Activated effector memory CD4-positive, alpha-beta T cell treated with Interleukin-2 at 50 U/mL for 16 hours (primary cell): Measurements from ENCODE around the gene KIAA1614.

Experiments used
- DNase-seq: peaks from one replicate; pipeline ENCODE4 v3.0.0-alpha.2; 2020

The KIAA1614 gene, protein sequence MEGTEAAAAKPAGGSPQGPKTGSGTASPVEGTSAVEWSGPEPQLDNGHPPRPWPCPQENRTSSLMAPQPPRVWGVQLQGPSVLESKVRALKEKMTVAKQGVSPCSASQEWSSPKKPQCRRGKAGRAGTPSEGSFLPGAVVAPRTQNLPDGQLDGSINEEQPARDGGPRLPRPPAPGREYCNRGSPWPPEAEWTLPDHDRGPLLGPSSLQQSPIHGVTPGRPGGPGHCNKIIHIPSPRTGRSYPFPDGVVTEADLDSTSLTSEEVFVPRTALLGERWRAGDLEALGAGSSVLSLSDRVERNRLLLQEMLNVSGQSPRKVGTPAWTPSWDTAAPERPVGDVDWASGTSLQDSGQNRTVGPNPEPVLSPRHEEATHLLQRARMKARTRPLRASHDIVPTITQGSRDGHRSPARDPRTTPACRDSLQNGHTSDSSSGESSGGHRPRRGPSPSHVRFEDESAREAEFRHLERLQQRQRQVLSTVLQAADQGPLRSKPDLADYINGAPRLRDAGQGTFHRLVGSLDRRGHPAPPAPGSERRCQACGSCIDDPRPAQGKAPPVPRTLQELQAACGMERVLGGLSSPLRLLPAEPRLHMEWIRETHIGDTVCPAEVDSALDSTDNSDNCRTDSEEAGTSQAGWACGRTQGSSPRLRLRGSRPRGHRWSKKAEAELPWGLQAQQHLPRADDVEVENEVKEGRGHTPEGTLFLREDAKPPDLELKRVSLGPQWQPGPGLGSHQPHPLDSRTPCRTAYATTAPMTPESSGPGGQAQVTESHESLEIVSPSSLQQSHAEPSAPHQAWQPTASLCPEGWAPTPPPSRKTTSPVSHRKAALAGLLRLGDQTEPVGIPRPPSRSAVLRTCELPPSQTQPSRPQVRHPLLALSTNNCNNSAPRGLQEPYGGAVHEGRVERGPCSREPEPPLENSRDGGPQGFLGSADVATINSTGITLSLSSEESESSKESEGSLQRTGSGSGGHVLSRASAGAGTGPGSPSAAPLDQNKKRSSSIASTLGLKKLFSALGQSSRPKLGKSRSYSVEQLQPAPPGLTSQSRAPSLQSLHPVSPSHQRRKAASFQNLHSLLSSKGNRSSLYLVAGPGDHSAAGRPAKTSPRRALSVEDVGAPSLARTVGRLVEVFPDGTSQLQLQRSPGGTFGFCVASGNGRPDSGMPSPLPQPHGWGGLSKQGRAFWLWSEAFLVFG

DNA sequence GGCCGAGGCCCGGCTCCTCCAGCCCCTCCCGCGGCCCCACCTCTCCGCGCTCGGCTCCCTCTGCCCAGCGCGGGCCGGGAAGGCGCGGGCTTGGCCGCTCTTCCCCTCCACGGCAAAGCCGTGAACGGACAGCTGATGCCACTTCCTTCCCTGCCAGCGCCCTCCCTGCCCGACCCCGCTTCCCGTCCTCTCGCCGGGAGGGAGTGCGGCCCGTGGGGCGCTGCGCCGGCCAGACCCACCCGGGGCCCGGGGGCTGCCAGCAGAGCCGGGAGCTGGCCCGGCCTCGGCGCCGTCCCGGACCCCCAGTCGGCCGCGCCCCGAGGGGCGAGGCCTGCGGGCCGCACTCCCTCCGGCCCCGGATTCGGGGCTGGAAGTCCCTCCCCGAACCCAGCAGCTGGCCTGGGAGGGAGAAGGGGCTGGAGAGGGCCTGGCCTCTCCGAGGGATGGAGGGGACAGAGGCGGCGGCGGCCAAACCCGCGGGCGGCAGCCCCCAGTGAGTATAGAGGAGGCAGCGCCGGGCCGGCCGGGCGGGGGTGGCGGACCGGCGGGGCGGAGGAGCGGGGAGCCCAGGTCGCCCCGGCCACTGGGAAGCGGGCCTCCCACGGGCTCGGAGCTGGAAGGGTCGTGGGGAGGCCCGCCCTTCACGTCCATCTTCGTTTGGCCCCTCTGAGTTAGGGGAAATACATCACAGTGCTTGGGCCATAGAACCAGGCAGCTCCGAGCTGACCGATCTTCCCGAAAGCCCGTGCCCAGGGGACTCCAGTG, at the start of gene KIAA1614:
Gene KIAA1614, plus strand, starts transcription at position 97 of the 765 bp plus-strand sequence. Its CDS starts 347 bp downstream, at position 444.
- no peak for DNase-seq

DNA sequence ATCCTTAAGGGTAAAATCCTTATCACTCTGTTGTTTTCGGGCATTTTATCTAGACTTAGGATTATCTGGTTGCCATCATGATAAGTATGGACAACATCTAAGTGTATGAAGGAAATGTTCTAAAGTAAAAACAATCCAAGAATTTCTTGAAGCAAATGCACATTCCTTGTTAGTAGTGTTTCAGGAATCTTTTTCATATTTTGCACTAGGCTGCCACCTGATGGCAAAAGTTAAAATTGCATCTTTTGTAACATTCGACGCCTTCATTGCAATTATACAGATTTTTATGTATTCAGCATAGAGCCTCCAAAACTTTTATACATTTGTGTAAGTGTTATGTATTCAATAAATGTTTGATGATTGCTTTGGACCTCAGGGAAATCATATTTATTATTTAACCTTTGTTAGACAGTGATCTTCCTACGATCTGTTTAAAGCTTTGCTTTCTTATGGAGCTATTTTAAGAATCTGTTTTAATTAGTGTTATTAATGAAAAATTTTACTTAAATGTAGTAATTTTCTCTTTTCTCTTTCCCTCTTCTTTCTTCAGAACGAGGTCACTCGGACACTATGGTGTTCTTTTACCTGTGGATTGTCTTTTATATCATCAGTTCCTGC, 49.4 kb upstream of the KIAA1614 start:
- DNase-seq = no peak

DNA sequence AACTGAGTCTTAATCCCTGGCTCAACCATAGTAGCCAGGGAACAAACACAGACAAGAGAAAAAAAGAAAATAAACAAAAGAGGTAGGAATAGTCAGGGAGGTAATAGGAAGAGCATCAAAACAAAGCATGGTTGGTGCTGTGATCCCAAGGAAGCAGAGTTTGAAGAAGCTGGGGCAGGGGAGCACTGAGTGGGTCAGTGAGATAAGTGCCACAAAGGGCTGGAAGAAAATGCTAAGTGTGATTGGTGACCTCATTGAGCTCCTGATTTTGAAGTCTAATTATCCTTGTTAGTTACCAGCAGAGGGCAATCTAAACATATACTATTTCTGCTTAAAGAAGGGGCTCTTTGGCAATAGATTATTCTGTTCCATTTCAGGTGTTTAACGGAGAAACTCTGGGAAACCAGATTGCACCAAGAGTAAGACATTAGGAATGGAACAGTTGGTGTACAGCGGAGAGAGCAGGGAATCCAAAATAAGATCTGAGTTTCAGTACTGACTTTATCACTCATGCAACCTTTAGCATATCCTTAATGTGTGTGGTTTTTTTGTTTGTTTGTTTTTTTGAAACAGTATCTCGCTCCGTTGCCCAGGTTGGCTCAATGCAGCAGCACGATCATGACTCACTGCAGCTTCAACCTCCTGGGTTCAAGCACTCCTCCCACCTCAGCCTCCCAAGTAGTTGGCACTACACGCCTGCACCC, 30.7 kb upstream of the KIAA1614 start:
- DNase-seq = no peak

DNA sequence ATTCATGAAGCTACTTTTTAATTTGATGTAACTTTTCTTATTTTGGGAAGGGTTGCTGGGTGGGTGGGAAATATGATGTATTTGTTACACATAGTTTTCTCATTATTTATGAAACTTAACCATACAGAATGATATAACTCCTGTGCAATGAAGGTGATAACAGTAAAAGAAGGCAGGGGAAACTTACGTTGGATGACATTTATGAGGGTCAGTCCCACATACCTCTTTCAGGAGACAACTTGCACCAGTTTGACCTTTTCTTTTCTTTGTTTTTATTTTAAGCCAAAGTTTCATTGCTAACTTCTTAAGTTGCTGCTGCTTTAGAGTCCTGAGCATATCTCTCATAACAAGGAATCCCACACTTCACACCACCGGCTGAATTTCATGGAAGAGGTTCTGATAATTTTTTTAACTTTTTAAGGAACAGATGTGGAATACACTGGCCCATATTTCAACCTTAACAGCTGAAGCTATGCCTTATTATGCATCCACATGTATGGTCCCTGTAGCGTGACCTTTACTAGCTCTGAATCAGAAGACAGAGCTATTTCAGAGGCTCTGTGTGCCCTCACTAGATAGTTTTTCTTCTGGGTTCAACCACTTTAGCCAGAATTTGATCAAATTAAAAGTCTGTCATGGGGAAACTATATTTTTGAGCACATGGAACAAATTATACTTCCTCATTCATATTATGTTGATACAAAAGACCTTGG, 28.0 kb upstream of the KIAA1614 start:
- DNase-seq = no peak

DNA sequence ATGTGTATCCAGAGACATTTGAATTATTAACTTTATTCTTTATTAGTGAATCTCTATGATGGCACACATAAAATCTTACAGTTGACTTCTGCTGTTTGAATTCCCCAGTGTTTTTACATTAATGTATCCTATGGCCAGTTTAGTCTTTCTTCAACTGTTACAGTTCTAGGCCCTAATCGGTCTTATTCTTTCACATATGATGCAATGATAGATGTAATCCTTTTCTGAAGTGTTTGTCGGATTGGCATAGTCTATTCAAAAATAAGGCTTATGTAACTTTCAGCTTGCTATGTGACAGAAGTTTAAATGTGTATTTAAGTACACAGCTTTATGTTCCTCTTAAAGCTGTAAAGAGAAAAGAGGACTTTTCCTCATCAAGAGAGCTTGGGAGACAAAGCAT, 26.4 kb upstream of the KIAA1614 start:
- no peak for DNase-seq

DNA sequence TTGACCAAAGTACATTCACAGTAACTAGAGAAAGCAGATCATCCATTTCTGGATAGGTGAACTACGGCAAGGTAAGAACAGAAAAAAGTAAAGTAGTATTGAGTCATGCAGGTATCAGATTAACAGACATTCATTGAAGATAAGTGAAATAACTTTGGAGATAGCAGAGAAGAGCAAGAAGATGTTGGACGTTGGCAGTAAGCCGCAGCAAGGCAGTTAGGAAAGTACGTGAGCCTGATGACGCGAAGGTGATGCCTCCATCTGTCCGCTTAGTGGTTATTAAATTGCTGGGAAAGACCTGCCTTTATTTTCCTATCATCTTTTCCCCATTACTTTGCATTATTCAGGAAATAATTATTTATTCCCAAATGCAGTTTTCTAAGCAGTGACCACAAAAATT, 24.9 kb upstream of the KIAA1614 start:
- DNase-seq = no peak

DNA sequence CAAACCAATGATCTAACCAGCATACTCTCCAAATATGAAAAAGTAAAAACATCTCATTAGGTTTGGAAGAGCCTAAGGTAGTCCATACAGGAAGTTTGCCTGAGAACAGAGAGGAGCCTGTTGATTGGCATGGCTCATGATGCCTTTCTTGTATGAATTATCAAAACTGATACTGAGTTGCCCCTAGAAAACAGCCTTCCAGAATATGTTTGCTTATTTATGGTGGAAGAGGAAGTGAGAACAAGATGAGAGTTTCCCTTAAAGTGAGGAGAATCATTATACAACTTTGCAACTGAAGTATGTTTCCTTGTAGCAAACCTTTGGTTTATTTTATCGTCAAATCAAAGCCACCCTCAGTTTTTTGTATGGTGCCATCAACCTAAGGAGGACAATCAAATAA, 23.8 kb upstream of the KIAA1614 start:
- no peak for DNase-seq

DNA sequence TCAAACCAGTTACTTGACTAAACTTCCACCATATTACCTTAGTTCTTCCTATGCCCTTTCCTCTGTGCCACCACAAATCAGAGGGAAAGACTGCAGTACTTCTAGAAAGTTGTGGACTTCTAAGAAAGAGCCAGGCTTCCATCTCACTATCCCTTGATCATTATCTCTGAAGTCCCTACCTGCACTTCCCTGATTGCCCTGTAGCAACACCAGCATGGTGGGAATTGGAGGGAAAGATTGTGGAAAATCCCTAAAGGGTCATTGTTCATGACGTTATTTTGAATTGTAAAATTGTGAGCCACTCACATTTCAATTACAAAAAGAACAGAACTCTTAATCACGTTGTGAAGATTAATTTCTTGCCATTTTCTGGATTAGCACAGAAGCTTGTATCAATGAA, 23.4 kb upstream of the KIAA1614 start:
- no peak for DNase-seq

DNA sequence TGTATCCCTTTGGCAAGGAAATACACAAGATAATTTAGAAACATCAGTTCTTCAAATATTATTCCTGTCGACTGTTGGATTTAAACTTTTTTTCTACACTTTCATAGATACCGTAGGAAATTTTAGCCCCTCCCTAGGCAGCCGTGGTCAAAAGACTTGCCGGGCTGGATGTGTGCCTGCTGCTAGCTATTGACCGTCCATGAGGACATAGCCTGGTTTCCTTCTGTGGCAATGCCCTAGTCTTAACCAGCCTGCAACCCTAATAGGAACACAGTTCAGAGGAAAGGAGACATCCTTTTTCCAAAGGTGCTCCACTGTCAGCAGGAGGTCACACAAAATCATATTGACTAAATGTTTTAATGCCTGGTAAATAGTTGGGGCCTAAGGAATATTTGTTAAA, 20.4 kb upstream of the KIAA1614 start:
- DNase-seq = no peak

DNA sequence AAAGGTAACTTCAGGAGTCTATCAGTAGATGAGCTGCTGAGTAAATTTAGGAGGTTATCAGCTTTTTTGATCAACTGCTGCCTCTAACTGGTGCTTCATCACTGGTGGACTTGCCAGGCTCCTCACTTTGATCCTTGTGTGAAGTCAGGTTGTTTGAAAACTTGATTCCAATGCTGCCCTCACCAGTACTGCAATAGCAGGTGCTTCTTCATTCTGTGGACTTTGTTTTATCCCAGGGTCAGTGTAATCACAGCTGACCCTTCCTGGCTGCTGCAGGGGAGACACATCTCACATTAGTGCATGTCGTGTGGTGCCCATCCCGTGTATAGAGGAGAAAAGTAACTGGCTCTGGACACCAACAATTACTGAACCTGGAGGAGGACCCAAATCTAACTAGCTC, 20.0 kb upstream of the KIAA1614 start:
- DNase-seq = no peak

DNA sequence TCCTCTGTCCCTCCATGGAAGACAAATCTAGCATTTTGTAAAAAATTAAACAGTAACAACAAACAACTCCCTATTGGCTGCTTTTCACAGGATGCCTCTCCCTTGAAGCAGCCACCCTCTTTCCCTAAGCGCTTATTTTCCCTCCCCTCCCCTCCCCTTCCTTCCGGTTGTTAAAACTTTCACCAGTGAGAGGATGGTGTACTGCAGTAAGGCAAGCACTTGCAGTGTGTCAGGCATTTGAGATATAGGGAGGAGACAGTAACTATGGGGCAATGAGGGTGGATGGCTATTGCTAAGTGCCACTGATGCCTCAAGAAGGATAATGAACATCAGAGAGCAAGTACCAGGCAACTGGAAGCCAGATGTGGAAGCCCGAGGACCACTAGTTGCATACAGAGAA, 19.1 kb upstream of the KIAA1614 start:
- no peak for DNase-seq

DNA sequence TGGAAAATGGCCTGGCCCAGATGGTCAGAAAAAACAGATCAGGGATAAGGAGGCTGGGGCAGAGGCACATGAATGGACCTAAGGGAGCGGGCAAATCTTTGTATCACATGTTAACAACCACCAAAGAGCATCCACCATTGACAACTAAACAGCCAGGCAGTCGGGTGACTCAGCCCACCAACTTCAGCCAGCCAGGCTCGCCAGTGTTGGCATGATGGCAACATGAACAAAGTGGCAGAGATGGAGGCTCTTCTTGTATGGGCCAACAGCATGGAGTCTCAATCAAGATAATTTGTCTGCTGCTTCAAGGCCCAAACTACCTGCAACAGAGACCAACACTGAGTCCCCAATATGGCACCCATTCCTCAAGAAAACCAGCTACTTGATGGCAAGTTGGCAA, 16.5 kb upstream of the KIAA1614 start:
- DNase-seq = no peak

DNA sequence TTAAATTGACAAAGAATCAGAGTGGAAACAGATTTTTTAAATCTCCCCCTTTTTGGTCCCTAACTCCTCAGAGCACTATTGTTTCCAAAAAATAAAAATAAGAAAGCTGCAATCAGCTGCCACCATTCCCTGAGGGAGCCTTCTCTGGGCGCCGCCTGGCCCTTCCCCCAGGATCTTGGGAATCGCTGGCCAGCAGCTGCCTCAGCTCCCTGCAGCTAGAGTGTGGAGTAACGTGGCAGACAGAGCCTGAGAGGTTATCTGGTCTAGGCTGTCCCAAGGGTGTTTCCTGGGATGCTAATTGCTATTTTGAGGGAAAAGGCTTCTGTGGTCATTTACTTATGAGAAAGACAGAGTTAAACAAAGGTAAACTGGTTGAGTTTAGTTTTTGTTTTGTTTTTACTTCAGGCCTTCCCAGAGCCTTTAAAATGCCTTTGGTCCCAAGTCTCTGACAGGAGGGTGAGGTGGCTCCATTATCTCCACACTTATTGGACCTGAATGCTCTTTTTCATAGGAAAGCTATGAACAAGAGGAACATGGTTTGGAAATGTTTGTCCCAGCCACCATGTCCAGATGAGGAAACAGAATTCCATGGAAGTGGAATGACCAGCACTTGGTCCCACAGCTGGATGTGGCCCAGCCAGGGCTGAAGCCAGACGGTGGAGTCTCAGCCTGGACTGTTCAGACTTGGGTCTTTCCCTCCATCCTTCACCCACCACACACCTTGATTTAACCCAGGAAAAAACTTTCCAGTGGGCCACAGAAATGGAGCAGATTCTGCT, 14.1 kb upstream of the KIAA1614 start:
- no peak for DNase-seq

DNA sequence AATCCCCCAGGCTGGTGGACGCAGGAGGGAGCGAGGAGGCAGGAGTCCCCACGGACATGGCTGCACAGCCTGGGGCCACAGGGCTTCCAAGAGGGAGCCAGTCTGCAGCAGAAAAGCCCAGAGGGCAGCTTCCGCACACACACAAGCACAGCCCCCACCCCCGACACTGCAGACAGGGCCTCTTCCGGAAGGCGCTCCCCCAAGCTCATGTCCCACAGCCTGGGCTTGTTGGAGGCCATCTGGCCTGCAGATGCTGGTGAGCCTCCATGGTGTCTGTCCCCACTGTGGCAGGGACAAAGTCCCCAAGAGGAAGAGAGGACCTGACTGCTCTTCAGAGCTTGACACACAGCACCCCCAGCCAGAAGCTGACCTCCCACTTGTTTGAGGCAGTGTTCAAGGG, 13.4 kb upstream of the KIAA1614 start:
- DNase-seq = no peak

DNA sequence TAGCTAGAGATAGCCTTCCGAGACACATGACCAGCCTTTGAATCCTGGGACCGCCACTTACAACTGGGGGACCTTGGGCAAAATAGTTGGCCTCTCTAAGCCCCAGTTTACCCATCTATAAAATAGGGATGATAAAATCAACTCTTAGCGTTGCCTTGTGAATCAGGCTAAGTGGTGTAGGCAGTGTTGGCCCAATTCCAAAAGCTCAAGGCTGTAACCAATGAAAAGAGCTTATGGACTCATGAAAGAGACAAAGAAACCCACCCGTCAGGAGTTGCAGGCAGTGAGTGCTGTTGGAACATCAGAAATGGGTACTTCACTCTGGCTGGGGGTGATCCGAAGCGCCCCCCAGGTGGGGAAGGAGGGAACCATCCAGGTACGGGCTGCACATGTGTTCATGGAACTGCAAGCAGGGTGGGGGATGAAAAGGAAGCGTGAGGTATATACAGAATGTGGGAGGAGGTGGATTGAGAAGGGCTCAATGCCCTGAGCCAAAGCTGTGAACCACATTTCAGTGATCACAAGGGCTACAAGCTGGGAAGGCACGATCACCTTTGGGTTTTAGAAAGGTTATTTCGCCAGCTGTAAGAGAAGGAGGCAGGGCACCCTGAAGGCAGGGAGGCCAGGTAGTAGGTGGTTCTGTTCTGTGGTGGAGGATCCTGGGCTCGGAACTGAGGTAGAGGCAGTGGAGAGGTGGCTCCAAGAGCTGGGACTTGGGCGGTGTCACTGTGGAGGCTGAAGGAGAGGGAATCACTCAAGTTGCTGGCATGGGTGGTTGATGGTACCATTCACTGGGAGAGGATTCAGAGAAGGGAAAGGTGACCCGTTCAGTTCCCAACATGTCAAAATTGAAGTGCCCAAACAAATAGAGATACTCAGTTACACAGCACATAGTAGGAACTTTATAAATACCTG, 11.4 kb upstream of the KIAA1614 start:
- DNase-seq = no peak

DNA sequence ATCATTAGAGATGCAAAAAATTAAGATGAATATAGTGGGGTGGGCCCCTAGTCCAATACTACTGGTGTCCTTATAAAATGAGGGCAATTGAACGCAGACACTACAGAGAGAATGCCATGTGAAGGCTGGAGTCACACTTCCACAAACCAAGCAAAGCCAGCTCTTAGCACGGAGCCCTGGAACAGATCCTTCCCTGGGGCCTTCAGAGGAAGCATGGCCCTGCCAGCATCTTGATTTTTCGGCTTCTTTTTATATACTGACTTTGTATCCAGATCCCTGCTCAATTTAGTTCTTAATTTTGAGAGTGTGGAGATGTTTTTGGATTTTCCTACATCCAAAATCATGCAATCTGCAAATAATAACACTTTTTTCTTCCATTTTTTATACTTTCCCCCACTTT, 10.2 kb upstream of the KIAA1614 start:
- no peak for DNase-seq

DNA sequence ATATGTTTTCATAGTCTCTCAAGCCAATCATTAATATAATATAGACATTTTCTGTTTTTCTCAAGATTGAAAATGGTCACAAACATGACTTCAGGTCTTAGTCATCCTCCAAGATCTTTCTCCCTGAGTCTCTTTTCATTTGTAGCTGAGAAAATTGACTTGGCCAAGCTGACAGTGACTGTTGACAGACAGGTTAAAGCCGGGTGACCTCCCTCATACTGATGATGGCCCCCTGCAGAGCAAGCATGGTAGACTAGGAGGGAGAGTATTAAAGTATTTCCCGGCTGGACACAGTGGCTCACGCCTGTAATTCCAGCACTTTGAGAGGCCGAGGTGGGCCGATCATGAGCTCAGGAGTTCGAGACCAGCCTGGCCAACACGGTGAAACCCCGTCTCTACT, 6.8 kb upstream of the KIAA1614 start:
- DNase-seq = no peak

DNA sequence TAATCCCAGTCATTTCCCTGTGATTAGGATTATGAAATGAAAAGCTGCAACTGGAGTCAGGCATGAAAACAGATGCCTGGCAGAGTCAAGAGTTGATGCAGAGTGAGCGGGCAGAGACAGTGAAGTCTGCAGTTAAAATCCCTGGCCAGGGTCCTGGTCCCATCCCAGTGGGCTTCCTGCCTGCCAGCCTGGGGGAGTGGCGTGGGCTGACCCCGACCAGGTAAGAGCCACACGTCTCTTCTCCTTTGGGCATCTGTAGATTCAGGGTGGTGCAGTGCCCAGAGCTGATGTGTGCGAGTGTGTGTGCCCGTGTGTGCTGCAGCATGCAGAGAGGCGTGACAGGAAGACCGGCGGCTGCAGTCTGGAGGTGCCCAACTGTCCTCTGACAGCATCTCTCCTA, 6.2 kb upstream of the KIAA1614 start:
- no peak for DNase-seq
